T-helper 1 cell (primary cell): ENCODE results near the gene SLC36A3.
A peak's percentile ranks its signal among the peaks of the same experiment; 100 is the strongest.

Source experiments
- DNase-seq, 5 donors: peaks; one replicate each; pipeline ENCODE4 v3.0.0-alpha.2; 2012 to 2020

Gene SLC36A3

DNA sequence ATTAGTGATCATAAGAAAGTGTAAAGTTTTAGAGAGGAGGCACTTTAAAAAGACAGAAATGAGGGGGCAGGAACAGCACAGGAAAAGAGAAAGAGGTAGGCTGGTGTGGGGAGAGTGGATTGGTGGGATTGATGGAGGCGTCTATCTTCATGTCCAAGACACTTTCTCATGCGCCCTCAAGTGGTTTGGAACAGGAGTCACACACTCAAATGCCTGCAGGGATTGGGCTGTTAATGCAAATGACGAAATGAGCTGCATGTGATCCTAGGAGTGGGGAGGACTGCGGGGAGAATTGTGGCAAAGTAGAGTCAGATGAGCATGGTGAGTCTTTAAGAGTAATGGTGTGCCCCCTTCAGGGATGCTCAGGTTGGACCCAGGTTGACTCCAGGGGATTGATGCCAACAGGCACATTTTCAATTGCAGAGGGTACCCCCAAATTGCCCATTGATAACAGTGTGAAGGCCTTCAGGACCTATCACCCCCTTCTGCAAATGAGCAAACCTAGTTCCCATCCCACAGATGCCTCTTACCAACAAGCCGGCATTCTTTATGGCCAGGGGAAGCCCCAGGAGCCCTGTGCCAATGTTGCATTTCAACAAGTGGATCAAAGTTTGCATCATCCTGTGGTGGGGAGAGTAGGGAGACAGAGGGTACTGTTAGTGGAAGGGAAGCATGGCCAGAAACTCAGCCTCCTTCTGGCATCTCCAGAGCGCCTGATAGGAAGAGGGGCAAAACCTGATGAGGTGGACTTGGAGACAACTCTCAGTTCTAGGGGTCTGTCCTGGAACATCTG, 5.3 kb downstream of the SLC36A3 start:
- DNase-seq: no peak

DNA sequence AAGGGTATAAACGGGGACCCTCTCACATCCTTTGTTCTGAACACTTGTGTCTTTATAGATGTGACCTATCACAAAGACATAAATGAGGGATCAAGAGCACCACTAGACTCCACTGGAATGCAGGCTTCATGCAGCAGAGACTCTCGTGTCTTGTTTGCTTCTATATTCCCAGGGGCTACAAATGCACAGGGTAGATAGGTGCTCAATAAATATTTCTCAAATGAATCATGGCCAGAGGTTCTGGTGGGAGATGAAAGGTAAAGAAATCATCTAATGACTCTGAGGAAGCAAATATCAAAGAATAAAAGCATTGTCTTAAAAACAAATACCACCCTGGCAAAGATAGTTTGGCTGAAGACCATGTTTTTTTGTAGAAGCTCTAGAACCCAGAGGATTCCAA, 6.6 kb downstream of the SLC36A3 start:
- DNase-seq: no peak

DNA sequence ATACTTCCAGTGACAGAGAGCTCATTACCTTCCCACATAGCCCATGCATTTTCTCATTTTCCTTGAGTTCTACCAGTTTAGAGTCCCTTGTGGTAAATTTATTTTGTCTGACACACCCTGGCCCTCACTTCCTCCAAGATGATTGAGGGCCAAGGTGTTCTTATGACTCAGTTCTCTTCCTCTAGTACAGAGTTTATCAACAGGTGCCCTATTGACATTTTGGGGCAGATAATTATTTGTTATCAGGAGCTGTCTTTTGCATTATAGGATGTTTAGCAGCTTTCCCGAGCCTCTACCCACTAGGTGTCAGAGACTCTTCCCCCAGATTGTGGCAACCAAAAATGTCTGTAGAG, 7.1 kb downstream of the SLC36A3 start:
- no peak for DNase-seq

DNA sequence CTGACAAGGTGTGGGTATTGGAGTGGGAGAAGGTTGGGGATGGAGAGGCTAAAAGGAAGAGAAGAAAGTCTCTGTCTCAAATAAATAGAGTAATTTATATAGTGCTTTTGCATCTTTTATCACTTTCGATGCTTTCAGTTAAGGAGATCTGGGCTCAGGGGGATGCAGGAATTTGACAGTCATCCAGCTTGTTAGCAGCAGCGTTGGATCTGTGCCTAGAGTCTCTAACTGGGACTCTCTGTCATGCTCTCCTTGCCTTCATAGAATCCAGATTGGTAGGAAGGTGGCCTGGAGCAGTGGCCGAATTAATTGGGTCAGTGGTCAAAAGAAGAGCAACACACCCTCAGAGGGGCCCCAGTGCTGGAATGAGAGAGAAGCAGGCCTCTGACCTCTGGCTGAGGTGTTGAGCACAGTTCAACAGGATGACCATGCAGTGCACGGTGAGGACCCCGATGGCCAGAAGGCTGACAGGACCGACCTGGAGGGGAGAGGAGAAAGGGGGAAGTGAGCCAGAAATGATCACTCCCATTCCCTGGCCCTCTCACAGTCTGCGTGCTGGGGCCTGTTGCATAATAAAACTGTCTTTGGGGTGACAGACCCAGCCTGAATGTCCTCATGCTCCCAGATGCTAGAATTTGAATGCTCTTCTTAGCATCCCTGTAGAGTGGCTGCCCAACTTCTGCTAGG, 7.6 kb downstream of the SLC36A3 start:
- no peak for DNase-seq

DNA sequence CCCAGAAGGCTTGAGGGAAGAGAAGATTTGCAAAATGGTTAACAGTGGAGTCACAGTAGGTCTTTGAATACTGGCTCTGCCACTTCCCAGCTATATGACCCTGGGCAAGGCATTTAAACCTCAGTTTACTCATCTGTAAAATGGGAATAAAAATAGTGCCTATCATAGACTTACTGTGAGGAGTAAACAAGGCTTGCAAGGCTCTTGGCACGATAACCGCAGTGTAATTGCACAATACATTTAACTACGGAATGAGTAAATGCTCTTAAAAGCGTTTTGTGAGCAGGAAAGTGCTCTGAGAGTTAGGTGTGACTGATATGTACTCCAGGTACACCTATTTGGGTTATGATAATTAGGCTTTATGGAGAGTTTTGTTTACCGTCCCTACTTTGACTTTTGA, 8.4 kb downstream of the SLC36A3 start:
- no peak for DNase-seq

DNA sequence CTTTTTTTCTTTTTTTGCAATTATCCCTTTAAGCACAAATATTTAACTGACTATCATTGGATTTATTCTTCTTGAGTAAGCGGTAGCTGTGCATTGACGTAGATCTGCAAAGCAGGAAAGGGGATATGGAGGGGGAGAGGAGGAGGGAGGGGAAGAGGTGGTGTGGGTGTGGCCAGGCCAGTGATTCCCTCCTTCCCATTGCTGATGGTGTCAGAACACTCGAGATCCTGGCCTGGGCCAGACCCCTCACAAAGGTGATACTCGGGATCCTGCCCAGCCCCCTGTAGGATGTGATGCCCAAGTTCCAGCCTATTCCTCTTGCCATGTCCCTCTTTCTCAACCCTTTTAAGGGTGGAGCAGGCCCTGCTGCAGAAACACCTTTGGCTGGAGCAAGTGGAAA, 9.9 kb downstream of the SLC36A3 start:
- no peak for DNase-seq

DNA sequence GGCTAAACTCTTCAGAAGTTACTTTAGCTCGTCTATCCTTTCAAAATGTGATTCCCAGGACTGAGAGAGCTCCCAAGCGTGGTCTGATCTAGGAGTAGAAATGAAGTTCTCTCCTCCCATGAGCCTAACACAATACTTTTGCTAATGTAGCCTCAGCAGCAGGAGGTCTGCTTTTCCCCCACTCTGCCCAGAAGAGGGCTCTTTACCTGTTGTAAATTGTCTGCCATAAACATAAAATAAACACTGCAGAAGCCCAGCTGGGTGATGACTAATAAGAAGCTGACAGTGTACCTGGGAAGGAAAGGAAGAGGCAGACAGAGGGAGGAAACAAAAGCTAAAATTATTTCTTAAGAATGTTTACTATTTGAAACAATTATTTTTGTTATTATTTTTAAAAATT, 15.4 kb downstream of the SLC36A3 start:
- no peak for DNase-seq

DNA sequence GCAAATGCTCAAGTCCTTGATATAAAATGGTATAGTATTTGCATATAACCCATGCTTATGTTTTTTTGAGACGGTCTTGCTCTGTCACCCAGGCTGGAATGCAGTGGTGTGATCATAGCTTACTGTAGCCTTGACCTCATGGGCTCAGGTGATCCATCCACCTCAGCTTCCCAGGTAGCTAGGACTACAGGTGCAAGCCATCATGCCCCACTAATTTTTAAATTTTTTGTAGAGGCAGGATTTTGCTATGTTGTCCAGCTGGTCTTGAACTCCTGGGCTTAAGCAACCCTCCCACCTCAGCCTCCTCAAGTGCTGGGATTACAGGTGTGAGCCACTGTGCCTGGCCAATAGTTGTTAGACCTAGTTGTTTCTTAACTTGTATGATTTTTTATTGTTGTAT, 17.3 kb downstream of the SLC36A3 start:
- no peak for DNase-seq

DNA sequence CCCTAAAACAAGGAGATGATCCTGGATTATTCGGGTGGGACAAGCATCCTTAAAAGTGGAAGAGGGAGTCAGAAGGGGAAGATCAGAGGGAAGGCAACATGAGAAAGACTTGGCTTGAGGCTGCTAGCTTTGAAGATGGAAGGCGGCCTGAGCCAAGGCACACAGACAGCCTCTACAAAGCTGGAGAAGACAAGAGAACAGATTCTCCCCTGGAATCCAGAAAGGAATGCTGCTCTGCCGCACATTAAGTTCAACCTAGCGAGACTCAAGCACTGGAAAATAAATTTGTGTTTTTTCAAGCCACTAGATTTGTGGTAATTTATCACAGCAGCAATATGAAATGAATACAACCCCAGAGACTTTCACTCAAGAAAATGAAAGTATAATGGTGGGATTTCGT, 17.9 kb downstream of the SLC36A3 start:
- no peak for DNase-seq

DNA sequence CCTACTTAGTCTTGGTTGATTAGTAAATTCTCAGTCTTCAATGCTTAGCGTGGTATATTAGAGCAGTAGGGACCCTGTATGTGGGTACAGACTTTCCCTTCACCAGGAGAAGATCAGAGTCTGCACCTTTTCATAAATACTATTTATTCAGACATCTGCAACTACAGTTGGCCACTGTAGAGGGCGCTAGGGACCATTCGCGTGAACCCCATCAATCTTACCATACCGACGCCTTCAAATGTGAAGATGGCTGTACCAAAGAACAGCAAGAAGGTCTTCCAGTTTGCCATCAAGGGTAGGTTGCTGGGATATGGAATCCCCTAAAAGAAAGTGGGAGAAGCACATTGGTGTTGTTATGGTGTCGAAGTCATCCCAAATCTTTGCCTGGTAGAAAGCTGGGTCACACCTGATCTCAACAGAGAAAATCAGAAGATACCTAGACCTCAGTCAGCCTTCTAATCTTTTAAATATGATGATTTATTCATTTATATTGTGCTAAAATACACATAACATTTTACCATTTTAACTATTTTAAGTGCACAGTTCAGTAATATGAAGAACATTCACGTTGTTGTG, 19.1 kb downstream of the SLC36A3 start:
- peak in 1 of 5 donors; percentile 15 for DNase-seq

DNA sequence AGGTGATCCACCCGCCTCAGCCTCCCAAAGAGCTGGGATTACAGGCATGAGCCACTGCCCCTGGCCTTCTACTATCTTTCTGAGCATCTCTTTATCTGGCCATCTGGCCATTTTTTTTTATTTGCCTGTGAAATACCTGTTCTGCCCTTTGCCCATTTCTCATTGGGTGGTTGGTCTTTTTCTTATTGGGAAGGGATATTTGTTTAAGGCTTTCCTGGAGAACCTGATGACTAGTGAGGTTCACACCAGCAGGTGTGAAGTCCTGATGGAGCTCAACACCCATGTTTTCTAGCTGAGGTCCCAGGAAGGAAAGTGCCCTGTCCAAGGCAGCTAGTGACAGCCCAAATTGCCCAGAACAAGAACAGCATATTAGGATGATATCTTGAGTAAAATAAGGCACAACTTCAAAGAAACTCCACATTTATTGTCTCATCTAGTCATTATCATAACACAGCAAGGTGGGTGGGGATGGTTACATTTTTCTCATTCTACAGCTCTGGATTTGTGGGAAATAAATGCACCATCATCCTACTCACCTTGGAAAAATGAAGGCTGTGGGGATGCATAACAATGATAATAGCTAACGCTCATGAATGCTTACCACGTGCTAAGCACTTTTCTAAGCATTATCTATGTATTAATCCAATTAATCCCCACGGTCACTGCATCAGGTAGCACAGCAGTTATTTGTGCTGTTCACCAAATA, 20.3 kb downstream of the SLC36A3 start:
- no peak for DNase-seq

DNA sequence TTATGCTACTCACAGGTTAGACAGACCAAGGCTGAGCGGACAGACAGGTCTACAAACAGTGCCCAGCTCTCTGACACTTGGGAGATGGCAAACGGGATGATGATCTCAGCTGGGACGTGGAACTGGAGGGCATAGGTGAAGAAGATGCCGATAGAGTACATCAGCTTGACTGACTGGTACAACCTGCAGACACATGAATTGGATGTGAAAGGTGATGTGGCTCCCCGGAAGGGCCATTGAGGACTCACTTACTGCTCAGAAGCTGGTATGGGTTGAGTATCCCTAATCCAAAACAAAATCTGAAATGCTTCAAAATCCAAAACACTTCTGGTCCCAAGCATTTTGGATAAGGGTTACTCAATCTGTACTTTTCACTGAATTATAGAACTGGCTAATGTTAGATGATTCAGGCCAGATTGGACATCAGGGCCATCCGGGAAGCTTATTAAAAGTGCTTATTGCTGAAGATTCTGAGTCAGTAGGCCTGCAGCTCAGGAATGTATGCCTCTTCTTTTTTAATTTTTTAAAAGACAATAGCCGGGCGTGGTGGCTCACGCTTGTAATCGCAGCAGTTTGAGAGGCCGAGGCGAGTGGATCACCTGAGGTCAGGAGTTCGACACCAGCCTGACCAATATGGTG, 22.4 kb downstream of the SLC36A3 start:
- no peak for DNase-seq

DNA sequence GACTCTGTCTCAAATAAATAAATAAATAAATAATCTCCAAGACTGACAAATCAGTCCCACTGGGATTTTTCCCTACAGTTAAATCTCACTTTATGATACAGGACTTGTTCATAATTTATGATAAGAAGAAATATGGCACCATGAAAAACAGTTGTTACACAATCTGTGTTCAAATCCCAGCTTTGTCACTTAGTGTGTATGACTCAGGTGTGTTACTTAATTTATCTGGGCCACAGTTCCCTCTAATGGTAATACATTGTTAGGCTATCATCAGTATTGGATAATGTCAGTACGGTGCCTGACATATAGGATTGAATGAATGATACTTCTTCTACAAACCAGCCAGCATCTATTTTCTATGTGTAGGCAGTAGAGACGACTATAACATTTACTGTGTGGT, 23.1 kb downstream of the SLC36A3 start:
- DNase-seq: no peak

DNA sequence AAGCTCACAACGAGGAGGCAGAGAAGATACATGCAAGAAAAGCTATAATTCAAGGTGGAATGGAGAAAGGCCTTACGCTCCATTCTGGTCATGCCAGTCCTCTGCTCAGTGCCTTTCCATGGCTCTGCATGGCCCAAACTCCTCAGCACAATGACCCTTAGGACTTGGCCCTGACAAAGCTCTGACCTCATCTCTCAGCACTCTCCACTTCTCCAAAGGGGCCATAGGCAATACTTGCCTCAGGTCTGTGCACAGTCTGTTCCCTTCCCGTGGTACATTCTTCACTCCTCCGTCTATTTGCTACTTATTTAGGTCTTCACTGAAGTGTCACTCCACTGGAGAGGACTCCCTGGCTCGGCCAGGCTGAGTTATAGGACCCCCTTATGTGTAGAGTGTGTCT, 24.7 kb downstream of the SLC36A3 start:
- no peak for DNase-seq

DNA sequence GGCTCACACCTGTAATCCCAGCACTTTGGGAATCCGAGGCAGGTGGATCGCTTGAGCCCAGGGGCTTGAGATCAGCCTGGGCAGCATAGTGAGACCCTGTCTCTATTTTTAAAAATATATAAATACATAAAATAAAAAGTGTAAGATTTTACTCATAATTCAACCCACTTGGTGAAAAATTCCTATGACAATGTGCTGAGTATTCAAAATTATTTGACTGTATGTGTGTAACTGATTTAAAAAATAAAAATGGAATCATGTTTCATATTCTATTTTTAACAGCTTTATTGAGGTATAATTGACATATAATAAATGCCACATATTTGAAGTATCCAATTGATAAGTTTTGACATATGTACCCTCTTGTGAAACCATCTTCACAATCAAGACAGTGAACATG, 27.8 kb downstream of the SLC36A3 start:
- no peak for DNase-seq

DNA sequence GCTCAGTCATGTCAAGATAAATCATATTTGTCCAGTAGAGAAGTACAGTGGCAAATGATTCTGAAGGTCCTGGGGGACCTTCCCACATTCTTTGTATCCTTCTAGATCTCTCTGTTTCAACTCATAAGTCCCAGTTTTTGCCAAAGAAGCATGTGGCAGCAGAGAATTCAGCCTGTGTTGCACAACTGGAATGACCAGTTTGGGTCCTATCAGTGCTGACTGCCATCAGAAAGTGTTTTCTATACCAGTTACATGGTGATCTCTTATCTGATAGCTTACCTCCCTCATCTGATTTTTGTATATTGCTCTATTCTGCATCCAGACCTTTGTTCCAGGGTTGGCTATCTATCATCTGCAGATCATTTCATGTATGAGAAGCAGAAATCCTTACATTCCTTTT, 28.9 kb downstream of the SLC36A3 start:
- no peak for DNase-seq

DNA sequence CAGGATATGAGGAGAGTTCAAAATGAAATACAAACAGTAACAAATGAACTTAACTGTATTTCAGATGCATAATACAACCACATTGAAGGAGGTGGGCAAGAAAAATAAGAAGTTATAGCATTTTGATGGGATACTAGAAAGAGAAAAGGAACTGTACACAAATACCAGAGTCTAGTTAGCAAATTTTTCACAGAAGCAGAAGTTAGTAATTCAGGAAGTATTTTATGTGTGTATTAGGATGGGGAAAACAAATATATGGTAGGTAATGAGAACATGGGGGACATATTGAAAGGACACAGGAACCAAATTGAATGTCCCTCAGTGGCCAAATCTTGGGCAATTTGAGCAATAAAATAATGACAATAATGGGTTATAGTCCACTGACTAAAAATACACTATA, 32.2 kb downstream of the SLC36A3 start:
- DNase-seq: no peak

DNA sequence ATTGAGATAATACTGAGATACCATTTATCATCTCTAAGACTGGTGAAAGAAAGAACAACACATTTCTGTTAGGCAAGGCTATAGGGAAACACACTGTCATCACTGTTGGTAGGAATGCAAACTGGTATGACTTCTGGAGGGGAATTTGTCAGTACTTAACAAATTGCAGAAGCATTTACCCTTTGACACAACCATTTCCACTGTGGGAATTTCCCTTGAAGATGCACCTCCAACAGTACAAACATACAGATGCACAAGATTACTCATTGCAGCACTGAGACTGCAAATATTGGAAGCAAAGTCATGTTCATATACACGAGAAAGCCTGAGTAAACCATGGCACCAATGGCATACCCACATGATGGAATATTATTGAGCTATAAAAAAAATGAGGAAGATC, 33.0 kb downstream of the SLC36A3 start:
- peak in 1 of 5 donors; percentile 65 for DNase-seq

DNA sequence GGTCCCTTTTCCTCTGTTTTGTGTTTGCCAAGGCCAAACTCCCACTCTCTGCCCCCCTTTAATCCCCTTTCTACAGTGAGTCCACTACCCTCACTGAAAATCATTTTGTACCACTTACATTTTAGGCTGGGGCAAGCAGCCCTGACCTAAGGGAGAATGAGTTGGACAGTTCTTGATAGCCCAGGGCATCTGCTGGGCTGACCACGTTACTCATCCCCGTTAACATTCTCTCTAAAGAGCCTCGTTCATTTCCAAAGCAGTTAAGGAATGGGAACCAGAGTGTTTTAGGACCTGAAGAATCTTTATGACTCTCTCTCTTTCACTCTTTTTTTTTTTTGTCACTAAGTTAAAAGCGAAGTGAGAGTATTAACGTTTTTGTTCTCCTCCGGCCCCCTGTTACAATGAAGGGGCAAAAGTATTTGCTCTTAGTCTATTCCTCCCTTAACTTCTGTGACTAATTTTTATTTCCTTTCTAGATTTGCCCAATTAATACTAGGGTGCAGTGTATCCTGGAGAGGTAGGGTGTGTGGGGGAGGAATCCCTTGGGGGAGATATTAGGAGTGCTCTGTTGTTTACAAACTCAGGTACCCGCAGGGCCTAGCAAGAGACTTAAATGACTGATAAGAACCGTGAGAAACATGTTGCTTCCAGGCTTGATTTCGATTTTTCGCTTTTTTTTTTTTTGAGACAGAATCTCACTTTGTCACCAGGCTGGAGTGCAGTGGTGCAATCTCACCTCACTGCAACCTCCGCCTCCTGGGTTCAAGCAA, 35.9 kb downstream of the SLC36A3 start:
- DNase-seq: no peak

DNA sequence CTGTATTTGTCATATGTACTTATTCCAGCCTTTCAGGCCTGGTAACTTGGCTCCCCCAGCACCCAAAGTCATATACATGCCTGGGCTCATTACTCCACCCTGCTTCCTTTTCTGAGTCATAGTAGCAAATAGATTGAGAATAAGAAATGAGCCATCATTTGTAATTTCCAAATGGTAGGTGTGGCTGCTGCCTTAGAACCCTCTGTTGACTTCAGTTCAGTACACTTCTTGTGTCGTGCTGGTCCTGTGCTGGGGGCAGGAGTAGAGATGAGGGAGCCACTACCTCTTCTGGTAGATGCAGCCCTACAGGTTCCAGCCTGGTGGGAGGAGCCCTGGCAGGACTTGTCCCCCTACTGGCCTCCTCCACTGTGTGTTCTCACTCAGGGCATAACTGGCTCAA, 39.5 kb downstream of the SLC36A3 start:
- DNase-seq: peak in 1 of 5 donors; percentile 59

DNA sequence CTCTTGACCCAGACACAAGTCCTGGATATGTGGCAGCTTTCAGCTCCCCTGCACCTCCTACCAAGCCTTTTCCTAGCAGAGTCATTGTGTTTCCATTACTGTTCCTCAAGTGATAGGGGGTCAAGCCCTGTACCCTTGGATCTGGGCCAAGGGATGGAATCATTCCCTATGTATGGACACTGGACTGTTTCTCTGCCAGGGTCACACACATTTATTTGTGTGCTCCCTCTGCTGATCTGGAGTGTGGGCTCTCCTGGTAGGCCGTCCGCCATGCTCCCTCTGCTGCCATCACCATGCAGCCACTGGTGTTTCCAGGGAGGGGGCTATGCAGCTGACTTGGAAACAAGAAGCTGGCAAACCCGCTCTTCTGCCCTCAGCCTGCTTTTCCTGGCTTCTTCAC, 41.0 kb downstream of the SLC36A3 start:
- no peak for DNase-seq

DNA sequence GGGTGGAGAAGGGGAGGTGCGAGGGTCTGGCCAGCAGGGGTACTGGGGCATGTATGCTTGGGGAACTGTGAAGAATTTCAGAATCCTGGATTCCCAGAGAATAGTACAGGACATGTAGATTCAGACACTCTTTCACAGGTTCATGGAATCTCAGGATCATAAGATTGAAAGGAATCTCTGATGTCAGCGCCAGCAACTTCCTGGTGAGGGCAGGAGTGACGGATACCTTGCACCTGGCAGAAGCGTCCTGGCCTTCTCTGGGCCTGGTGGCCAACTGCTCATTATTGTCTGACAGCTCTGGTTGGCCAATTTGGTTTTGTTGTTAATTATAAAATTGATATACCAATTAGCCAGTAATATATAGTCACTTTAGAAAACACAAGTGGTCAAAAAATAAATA, 43.6 kb downstream of the SLC36A3 start:
- DNase-seq: no peak
